ENCODE results near the gene GARIN5B.
A peak's percentile ranks its signal among the peaks of the same experiment; 100 is the strongest.

Gene GARIN5B

GRCh38 chr19:55305983-55306562 lies 57.0 kb downstream of the GARIN5B start (continued):
- TF ChIP-seq, protein P1, sequence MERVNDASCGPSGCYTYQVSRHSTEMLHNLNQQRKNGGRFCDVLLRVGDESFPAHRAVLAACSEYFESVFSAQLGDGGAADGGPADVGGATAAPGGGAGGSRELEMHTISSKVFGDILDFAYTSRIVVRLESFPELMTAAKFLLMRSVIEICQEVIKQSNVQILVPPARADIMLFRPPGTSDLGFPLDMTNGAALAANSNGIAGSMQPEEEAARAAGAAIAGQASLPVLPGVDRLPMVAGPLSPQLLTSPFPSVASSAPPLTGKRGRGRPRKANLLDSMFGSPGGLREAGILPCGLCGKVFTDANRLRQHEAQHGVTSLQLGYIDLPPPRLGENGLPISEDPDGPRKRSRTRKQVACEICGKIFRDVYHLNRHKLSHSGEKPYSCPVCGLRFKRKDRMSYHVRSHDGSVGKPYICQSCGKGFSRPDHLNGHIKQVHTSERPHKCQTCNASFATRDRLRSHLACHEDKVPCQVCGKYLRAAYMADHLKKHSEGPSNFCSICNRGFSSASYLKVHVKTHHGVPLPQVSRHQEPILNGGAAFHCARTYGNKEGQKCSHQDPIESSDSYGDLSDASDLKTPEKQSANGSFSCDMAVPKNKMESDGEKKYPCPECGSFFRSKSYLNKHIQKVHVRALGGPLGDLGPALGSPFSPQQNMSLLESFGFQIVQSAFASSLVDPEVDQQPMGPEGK (CRISPR knock-in tag; IDR thresholded peaks at IDR 0.05; ENCODE audit: borderline replicate concordance): no peak
- TF ChIP-seq RARB (CRISPR knock-in tag; IDR thresholded peaks at IDR 0.05) (no peak), CREB5 (CRISPR knock-in tag; IDR thresholded peaks at IDR 0.05; ENCODE audit: low read depth) (no peak)

DNA sequence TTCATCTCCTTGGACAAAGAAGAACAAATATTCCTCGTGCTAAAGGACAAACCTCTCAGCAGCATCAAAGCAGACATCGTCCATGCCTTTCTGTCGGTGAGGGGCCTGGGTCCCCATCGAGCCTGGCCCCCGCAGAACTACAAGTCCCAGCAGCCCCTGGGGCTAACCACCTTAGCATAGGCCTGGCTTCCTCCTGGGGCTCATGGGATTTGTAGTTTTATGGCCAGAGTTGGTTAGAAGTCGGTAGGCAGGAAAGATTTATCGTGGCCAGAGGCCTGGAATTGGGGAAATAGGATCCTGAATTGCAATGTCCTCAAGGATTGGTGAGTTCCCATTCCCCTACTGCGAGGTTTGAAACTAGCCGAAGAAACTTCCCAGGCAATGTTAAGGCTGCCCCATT lies 57.6 kb downstream of the GARIN5B start:
- peak; percentile 63 for ATAC-seq
- TF ChIP-seq CSDC2 (CRISPR knock-in tag; IDR thresholded peaks at IDR 0.05) (no peak), POU6F1 (CRISPR knock-in tag; IDR thresholded peaks at IDR 0.05; ENCODE audit: borderline replicate concordance, low read depth) (no peak), ISL1 (CRISPR knock-in tag; IDR thresholded peaks at IDR 0.05) (no peak), GLIS3 (CRISPR knock-in tag; IDR thresholded peaks at IDR 0.05) (no peak), PPARA (CRISPR knock-in tag; IDR thresholded peaks at IDR 0.05; ENCODE audit: borderline replicate concordance) (no peak), SNAI2 (CRISPR knock-in tag; IDR thresholded peaks at IDR 0.05) (no peak), ZFP3 (CRISPR knock-in tag; IDR thresholded peaks at IDR 0.05) (no peak), OSR1 (CRISPR knock-in tag; IDR thresholded peaks at IDR 0.05) (no peak)

DNA sequence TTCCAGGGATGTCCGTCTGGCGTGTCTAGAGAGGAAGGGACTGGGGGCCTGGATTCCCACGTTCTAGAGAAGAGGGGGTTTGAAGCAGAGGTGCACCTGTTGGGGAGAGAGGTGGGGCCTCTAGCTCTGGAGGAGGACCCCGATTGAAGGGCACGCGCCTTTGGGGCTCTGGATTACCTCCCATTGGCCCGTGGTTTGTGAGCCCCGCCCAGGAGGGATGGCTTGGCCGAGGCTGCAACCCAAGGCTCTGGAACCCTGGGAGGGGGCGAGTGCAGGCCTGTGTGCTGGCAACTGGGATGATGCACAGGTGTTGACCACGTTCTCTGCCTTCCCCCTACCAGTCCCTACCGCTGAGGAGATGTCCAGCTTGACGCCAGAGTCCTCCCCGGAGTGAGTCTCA lies 58.1 kb downstream of the GARIN5B start:
- TF ChIP-seq CSRNP3 (CRISPR knock-in tag; IDR thresholded peaks at IDR 0.05): no peak
- no peak for TF ChIP-seq PPARA (CRISPR knock-in tag; IDR thresholded peaks at IDR 0.05; ENCODE audit: borderline replicate concordance)
- TF ChIP-seq TOX (CRISPR knock-in tag; IDR thresholded peaks at IDR 0.05; ENCODE audit: borderline replicate concordance): no peak
- TF ChIP-seq ZC3H10 (CRISPR knock-in tag; IDR thresholded peaks at IDR 0.05): no peak
- TF ChIP-seq, protein P1 (CRISPR knock-in tag; IDR thresholded peaks at IDR 0.05; ENCODE audit: borderline replicate concordance): no peak
- no peak for TF ChIP-seq SNAI2 (CRISPR knock-in tag; IDR thresholded peaks at IDR 0.05)
- TF ChIP-seq, protein P2, sequence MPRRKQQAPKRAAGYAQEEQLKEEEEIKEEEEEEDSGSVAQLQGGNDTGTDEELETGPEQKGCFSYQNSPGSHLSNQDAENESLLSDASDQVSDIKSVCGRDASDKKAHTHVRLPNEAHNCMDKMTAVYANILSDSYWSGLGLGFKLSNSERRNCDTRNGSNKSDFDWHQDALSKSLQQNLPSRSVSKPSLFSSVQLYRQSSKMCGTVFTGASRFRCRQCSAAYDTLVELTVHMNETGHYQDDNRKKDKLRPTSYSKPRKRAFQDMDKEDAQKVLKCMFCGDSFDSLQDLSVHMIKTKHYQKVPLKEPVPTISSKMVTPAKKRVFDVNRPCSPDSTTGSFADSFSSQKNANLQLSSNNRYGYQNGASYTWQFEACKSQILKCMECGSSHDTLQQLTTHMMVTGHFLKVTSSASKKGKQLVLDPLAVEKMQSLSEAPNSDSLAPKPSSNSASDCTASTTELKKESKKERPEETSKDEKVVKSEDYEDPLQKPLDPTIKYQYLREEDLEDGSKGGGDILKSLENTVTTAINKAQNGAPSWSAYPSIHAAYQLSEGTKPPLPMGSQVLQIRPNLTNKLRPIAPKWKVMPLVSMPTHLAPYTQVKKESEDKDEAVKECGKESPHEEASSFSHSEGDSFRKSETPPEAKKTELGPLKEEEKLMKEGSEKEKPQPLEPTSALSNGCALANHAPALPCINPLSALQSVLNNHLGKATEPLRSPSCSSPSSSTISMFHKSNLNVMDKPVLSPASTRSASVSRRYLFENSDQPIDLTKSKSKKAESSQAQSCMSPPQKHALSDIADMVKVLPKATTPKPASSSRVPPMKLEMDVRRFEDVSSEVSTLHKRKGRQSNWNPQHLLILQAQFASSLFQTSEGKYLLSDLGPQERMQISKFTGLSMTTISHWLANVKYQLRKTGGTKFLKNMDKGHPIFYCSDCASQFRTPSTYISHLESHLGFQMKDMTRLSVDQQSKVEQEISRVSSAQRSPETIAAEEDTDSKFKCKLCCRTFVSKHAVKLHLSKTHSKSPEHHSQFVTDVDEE (CRISPR knock-in tag; IDR thresholded peaks at IDR 0.05): no peak
- no peak for TF ChIP-seq POU6F1 (CRISPR knock-in tag; IDR thresholded peaks at IDR 0.05; ENCODE audit: borderline replicate concordance, low read depth)
- TF ChIP-seq ZNF70 (CRISPR knock-in tag; IDR thresholded peaks at IDR 0.05): no peak
- TF ChIP-seq ZFP30 (CRISPR knock-in tag; IDR thresholded peaks at IDR 0.05): no peak
- TF ChIP-seq ZNF8 (CRISPR knock-in tag; IDR thresholded peaks at IDR 0.05): no peak
- no peak for TF ChIP-seq OSR1 (CRISPR knock-in tag; IDR thresholded peaks at IDR 0.05)
- TF ChIP-seq ZFP3 (CRISPR knock-in tag; IDR thresholded peaks at IDR 0.05): no peak
- TF ChIP-seq ISL1 (CRISPR knock-in tag; IDR thresholded peaks at IDR 0.05): no peak
- ATAC-seq: no peak
